ENCODE measurements around the gene RELB. TPM values are rescaled to one million over a fixed set of nuclear protein-coding genes. Genes with fewer than 3 reads are reported as not detected.

Gene RELB
- total and polyA plus RNA-seq, 2 of the 4 experiments (the other 2 are of a cell fraction) = 5.0 to 17.2 TPM

DNA sequence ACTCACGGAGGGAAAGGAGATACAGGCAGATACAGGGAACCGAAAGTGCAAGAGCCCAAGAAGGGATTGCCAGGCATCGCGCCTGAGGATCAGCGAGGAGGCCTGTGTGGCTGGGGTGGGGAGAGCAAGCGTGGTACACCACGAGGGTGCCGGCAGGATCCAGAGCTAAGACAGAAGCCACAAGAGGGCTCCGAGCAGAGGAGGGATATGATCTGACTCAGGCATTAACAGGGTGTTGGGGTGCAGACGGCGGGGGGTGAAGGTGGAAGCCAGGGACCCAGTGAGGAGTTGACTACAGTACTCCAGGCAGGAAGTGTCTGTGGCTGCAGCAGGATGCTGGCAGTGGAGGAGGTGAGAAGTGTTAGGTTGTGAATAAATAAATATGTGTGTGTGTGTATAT lies 86.3 kb downstream of the RELB start:
- Histone ChIP-seq H3K9me1 (ENCODE audit: insufficient read depth, low read length) (no peaks in the 10 kb centered on the region), H3K9ac (ENCODE audit: low read depth, low read length) (no peak overlapping the region), H3K79me1 (ENCODE audit: low read depth in 1 of 2, low read length in 2 of 2) (peaks cover 13 to 45% of the 10 kb centered on the region in 2 experiments), H2BK5ac (ENCODE audit: low read depth, low read length, poor library complexity, severe bottlenecking) (no peak overlapping the region), H3K18ac (ENCODE audit: low read depth, low read length) (no peak overlapping the region), H3K36me3 (ENCODE audit: control insufficient read depth, insufficient read depth, low read length) (peaks cover 14% of the 10 kb centered on the region), H3K56ac (ENCODE audit: extremely low read depth, insufficient read depth, low read length) (no peak overlapping the region), H3K4me1 (ENCODE audit: control insufficient read depth, insufficient read depth, low read length) (peaks cover 4% of the 10 kb centered on the region; the same call in 1 of the 2 replicates), H2BK120ac (ENCODE audit: low read depth, low read length) (no peak overlapping the region), H4K8ac (ENCODE audit: low read depth in 2 of 2, low read length in 2 of 2) (no peak overlapping the region), H3K4me2 (ENCODE audit: low read depth, low read length) (no peak overlapping the region), H2AK5ac (ENCODE audit: low read depth, low read length) (no peak overlapping the region), H2AK9ac (replicated peaks; ENCODE audit: low read depth, low read length, poor library complexity) (no peak overlapping the region), H2BK15ac (ENCODE audit: low read depth, low read length) (no peak overlapping the region), H3K9me3 (ENCODE audit: control insufficient read depth, insufficient read depth, low read length) (no peaks in the 10 kb centered on the region), H3K27me3 (ENCODE audit: control insufficient read depth, insufficient read depth, low read length) (no peaks in the 10 kb centered on the region), H4K91ac (ENCODE audit: insufficient read depth, low read depth, low read length) (no peak overlapping the region), H4K20me1 (ENCODE audit: insufficient read depth, low read length) (peaks cover 7% of the 10 kb centered on the region), H4K5ac (ENCODE audit: low read depth, low read length) (no peak overlapping the region), H2BK20ac (ENCODE audit: low read depth, low read length) (no peak overlapping the region), H3K27ac (ENCODE audit: insufficient read depth, low read length) (no peak overlapping the region), H3K14ac (replicated peaks; ENCODE audit: low read depth, low read length) (no peak overlapping the region), H3K23ac (ENCODE audit: low read depth, low read length) (no peak overlapping the region), H3K4me3 (ENCODE audit: insufficient read depth, low read depth, low read length) (no peak overlapping the region), H2AFZ (replicated peaks; ENCODE audit: low read length, poor library complexity) (no peak overlapping the region), H3K4ac (ENCODE audit: low read depth, low read length) (no peak overlapping the region)
- in situ Hi-C loops (cut with MboI; ENCODE audit: low sequenced_read_pairs) = no loop called here
- ATAC-seq (ENCODE audit: low read depth) = no peak
- TF ChIP-seq NFE2L2 (IDR thresholded peaks at IDR 0.05; ENCODE audit: low read depth, low read length) = no peak
- TF ChIP-seq MXI1 (IDR thresholded peaks at IDR 0.05; ENCODE audit: borderline replicate concordance, low read depth, low read length) = no peak
- no TSS peak for BruUV-seq (replicated peaks)
- intact Hi-C loops (cut with micrococcal nuclease) = no loop called here
- 84% methylated on average over 6 of the region's 11 CpGs; no CpG with 5 or more reads in 1 of the 2 experiments for WGBS, 2 experiments (ENCODE audit: extremely low coverage in 2 of 2, insufficient read length in 1 of 2)
- CTCF ChIA-PET = no interaction called here
- dilution Hi-C loops (cut with HindIII; ENCODE audit: low sequenced_read_pairs, unreplicated experiment) = no loop called here
- no peak for DNase-seq
- POLR2A ChIA-PET (ENCODE audit: unreplicated experiment) = no interaction called here

Small RNAs within 50 kb of the gene (microRNA-seq; reads per million reads assigned to microRNA genes)
- gene RNU6-611P (ENCODE audit: insufficient read depth, insufficient read length) = not detected

Small RNAs within 50 kb of the gene (small RNA-seq; reads per million reads assigned to genes)
- 0 to 0.60 (median 0) reads per million in 5 experiments for gene RNU6-611P

Other genes starting within 250 kb of the RELB start
- gene CBLC, start 223.6 kb upstream of the RELB start, total RNA-seq (2012; rRNA removed) = not detected in 2 replicates
- gene CBLC, start 223.6 kb upstream of the RELB start, polyA plus RNA-seq (2012; rRNA removed) = not detected in 2 replicates
- gene BCAM, start 192.4 kb upstream of the RELB start, total RNA-seq (2012; rRNA removed) = 2.3 and 2.8 TPM in 2 replicates
- gene BCAM, start 192.4 kb upstream of the RELB start, polyA plus RNA-seq (2012; rRNA removed) = 27.5 and 35.7 TPM in 2 replicates
- 77.8 and 78.0 TPM in 2 replicates for gene NECTIN2, start 155.2 kb upstream of the RELB start, total RNA-seq (2012; rRNA removed)
- gene NECTIN2, start 155.2 kb upstream of the RELB start, polyA plus RNA-seq (2012; rRNA removed) = 169 and 170 TPM in 2 replicates
- gene TOMM40, start 110.2 kb upstream of the RELB start, total RNA-seq (2012; rRNA removed) = 51.4 and 54.8 TPM in 2 replicates
- gene TOMM40, start 110.2 kb upstream of the RELB start, polyA plus RNA-seq (2012; rRNA removed) = 62.6 and 71.9 TPM in 2 replicates
- 0.18 TPM in 1 of 2 replicates, not detected in the other for gene APOE, start 95.7 kb upstream of the RELB start, total RNA-seq (2012; rRNA removed)
- gene APOE, start 95.7 kb upstream of the RELB start, polyA plus RNA-seq (2012; rRNA removed) = 2.0 and 2.5 TPM in 2 replicates
- not detected in 2 replicates for gene APOC1, start 86.9 kb upstream of the RELB start, total RNA-seq (2012; rRNA removed)
- gene APOC1, start 86.9 kb upstream of the RELB start, polyA plus RNA-seq (2012; rRNA removed) = 1.1 and 1.4 TPM in 2 replicates
- gene APOC4, start 59.2 kb upstream of the RELB start, total RNA-seq (2012; rRNA removed) = not detected in 2 replicates
- not detected in 2 replicates for gene APOC4, start 59.2 kb upstream of the RELB start, polyA plus RNA-seq (2012; rRNA removed)
- not detected in 2 replicates for gene APOC2, start 55.4 kb upstream of the RELB start, total RNA-seq (2012; rRNA removed)
- not detected in 2 replicates for gene APOC2, start 55.4 kb upstream of the RELB start, polyA plus RNA-seq (2012; rRNA removed)
- gene CLPTM1, start 46.1 kb upstream of the RELB start, total RNA-seq (2012; rRNA removed) = 23.8 and 27.8 TPM in 2 replicates
- gene CLPTM1, start 46.1 kb upstream of the RELB start, polyA plus RNA-seq (2012; rRNA removed) = 88.8 and 93.2 TPM in 2 replicates
- gene CLASRP, start 37.6 kb downstream of the RELB start, total RNA-seq (2012; rRNA removed) = 19.9 and 20.6 TPM in 2 replicates
- gene CLASRP, start 37.6 kb downstream of the RELB start, polyA plus RNA-seq (2012; rRNA removed) = 31.7 and 34.9 TPM in 2 replicates
- not detected in 2 replicates for gene ZNF296, start 75.0 kb downstream of the RELB start, total RNA-seq (2012; rRNA removed)
- 0.10 and 0.11 TPM in 2 replicates for gene ZNF296, start 75.0 kb downstream of the RELB start, polyA plus RNA-seq (2012; rRNA removed)
- 19.7 and 27.2 TPM in 2 replicates for gene GEMIN7, start 77.8 kb downstream of the RELB start, total RNA-seq (2012; rRNA removed)
- gene GEMIN7, start 77.8 kb downstream of the RELB start, polyA plus RNA-seq (2012; rRNA removed) = 52.8 and 53.0 TPM in 2 replicates
- gene PPP1R37, start 91.7 kb downstream of the RELB start, total RNA-seq (2012; rRNA removed) = 13.1 and 13.9 TPM in 2 replicates
- 18.5 and 20.8 TPM in 2 replicates for gene PPP1R37, start 91.7 kb downstream of the RELB start, polyA plus RNA-seq (2012; rRNA removed)
- under 0.01 TPM in 2 replicates for gene NKPD1, start 159.5 kb downstream of the RELB start, total RNA-seq (2012; rRNA removed)
- 0.09 and 0.14 TPM in 2 replicates for gene NKPD1, start 159.5 kb downstream of the RELB start, polyA plus RNA-seq (2012; rRNA removed)
- gene TRAPPC6A, start 176.8 kb downstream of the RELB start, total RNA-seq (2012; rRNA removed) = 3.1 and 4.1 TPM in 2 replicates
- gene TRAPPC6A, start 176.8 kb downstream of the RELB start, polyA plus RNA-seq (2012; rRNA removed) = 11.9 and 13.4 TPM in 2 replicates
- gene BLOC1S3, start 177.3 kb downstream of the RELB start, total RNA-seq (2012; rRNA removed) = 0.83 and 1.1 TPM in 2 replicates
- 4.7 and 4.9 TPM in 2 replicates for gene BLOC1S3, start 177.3 kb downstream of the RELB start, polyA plus RNA-seq (2012; rRNA removed)
- gene EXOC3L2, start 243.9 kb downstream of the RELB start, total RNA-seq (2012; rRNA removed) = not detected in 2 replicates
- 0.03 TPM in 1 of 2 replicates, not detected in the other for gene EXOC3L2, start 243.9 kb downstream of the RELB start, polyA plus RNA-seq (2012; rRNA removed)
- 8.1 and 11.3 TPM in 2 replicates for gene MARK4, start 249.8 kb downstream of the RELB start, total RNA-seq (2012; rRNA removed)
- gene MARK4, start 249.8 kb downstream of the RELB start, polyA plus RNA-seq (2012; rRNA removed) = 20.3 and 20.7 TPM in 2 replicates

Data from IMR-90 (cell line).